Urothelium cell line (cell line): ENCODE data around the gene SDK1.

Experiments
- DNase-seq: peaks from one replicate; pipeline ENCODE4 v3.0.0; 2011; ENCODE audit warnings: low spot score, mixed read lengths
- FAIRE-seq: peaks from 2 replicates; lab custom pipeline; 2011; peaks lifted over from hg19 to GRCh38; lab: Jason Lieb, UNC

The SDK1 gene

DNA sequence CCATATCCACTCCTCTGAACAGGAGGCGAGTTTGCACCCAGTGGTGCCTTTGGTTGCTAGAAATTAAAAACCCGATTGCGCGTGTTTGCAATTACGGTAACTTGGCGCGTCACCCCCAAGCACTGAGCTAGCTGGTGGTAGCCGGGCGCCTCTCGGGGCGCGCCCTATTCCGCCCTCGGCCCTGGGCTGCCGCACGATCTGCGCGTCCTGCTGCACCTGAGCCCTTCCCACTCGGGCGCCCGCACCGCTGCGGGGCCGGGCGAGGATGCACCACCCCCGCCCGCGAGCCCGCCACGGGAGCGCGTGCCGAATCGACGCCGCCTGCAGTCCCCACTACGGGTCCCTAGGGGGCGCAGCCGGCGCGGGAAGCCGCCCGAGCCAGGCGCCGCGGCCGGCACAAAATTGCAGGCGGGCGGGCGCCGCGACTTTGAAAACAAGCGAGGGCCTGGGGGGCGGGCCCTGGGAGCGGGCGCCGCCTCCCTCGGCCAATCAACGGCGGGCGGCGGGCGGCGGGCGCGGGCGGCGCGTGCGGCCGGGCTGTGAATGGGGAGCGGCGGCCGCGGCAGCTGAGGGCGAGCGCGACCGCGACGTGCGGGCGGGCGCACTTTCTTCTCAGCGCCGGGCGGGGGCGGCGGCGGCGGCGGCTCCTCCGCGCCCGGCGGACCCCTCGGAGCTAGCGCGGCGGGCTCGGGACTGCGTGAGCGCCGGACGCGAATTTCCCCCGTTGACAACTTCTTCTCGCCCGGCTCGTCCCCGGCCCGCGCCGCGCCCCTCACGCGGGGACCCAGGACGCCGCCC is at the start of gene SDK1:
SDK1 (plus strand) TSS at position 602 of the 798 bp plus-strand sequence. CDS start 335 bp downstream, outside the sequence.
- DNase-seq (peak; percentile 98), FAIRE-seq (peak; percentile 99)

DNA sequence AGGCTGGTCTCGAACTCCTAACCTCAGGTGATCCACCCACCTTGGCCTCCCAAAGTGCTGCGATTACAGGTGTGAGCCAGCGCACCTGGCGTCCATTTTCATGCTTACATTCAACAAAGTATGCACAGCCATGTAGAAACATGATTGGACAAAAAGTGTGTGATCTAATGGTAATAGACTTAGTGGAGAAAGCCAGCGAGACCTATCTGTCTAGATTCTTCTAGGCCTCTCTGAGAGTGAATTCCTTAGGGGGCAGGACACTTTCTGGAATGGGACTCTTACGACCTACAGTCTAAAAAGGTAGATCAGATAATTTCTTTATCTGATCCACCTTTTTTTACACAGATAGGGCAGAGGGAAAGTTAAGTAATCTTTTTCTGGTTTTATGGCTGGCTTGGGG is 46.3 kb upstream of the SDK1 start:
- no peak for DNase-seq
- FAIRE-seq, result no peak

GRCh38 chr7:3259711-3260400 is 41.2 kb upstream of the SDK1 start:
- DNase-seq, result no peak

DNA sequence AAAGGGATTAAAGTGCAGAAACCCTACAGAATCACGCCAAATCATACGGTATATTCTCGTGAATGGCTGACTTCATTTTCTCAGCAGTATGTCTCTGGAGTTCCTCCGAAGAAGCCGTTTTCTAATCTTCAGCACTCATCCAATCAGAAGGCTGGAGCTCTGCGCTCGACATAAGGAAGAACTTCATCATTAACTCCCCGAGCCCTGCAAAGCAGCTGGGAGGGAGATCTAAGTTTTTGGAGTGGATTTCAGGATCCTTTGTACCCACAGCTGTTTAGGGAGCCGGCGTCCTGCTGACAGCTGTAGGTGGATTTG is 40.7 kb upstream of the SDK1 start:
- DNase-seq (peak; percentile 89), FAIRE-seq (peak; percentile 32)

More at GRCh38 chr7:3259711-3260400, 41.2 kb upstream of the SDK1 start:
- FAIRE-seq, result peak; percentile 95

DNA sequence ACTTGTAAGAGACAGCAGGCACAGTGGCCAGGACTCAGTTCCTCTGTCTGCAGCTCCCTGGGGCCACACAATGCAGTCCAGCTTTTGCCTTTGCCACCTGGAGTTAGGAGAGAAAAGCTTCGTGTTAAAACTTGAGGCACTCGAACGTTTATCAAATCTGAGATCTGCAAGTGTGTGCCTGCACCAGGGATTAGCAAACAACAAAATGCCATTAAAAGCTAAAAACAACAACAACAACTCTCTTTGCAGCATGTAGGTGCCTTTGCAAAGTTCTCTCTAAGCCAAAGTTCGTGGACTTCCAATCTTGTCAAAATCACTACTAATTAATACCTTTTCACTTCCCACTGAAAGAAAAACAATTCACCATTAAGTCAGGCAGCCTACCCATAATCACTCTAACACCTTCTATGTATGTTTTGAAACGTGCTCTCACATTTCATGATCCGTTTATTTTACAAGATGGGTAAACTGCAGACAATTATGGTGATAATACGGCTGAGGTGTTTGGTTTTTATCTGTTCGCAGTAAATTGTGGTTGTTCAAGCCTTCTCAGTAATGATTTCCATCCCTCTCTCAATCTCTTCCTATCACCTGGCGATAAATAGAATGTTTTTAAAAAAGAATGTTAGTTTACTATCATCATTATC is 36.2 kb upstream of the SDK1 start:
- DNase-seq (no peak), FAIRE-seq (peak; percentile 44)

GRCh38 chr7:3265388-3265787 is 35.7 kb upstream of the SDK1 start:
- DNase-seq (no peak), FAIRE-seq (no peak)

- DNase-seq, result no peak
- peak; percentile 20 for FAIRE-seq
Observed at GRCh38 chr7:3266240-3266639, 34.8 kb upstream of the SDK1 start.

- FAIRE-seq, result peak; percentile 98
- peak; percentile 87 for DNase-seq
Observed at GRCh38 chr7:3267966-3268690, 32.9 kb upstream of the SDK1 start.

DNA sequence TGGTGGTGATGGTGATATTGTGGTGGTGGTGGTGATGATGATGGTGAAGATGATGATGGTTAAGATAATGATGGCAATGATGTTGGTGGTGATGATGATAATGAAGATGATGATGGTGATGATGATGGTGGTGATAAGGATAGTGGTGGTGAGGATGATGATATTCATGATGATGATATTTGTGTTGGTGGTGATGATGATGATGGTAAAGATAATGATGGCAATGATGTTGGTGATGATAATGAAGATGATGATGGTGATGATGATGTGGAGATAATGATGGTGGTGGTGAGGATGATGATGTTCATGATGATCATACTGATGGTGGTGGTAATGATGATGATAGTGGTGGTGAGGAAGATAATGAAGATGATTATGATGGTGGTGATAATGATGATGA is 30.7 kb upstream of the SDK1 start:
- DNase-seq, result no peak
- peak; percentile 100 for FAIRE-seq

GRCh38 chr7:3271298-3271697 is 29.8 kb upstream of the SDK1 start:
- DNase-seq (no peak), FAIRE-seq (peak; percentile 100)

- no peak for FAIRE-seq
- DNase-seq, result peak; percentile 91
Observed at GRCh38 chr7:3272691-3273141, 28.3 kb upstream of the SDK1 start.

DNA sequence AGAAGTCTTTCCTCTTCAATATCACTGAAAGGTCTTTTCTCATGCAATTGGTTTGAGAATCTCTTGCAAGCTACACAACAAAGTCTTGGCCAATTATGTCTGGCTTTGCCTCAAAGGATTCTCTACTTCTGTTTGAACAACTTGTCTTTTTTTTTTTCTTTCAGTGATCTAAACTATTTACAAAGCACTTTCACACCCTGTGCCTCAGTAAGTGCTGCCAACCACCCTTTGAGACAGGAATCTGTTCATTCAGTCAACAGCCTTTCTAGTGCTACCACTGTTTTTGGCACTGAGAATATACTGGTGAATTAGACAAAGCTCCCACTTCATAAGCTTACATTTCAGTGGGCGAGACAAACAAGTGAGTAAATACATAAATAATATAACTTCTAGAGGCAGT is 26.9 kb upstream of the SDK1 start:
- peak; percentile 37 for FAIRE-seq
- no peak for DNase-seq

DNA sequence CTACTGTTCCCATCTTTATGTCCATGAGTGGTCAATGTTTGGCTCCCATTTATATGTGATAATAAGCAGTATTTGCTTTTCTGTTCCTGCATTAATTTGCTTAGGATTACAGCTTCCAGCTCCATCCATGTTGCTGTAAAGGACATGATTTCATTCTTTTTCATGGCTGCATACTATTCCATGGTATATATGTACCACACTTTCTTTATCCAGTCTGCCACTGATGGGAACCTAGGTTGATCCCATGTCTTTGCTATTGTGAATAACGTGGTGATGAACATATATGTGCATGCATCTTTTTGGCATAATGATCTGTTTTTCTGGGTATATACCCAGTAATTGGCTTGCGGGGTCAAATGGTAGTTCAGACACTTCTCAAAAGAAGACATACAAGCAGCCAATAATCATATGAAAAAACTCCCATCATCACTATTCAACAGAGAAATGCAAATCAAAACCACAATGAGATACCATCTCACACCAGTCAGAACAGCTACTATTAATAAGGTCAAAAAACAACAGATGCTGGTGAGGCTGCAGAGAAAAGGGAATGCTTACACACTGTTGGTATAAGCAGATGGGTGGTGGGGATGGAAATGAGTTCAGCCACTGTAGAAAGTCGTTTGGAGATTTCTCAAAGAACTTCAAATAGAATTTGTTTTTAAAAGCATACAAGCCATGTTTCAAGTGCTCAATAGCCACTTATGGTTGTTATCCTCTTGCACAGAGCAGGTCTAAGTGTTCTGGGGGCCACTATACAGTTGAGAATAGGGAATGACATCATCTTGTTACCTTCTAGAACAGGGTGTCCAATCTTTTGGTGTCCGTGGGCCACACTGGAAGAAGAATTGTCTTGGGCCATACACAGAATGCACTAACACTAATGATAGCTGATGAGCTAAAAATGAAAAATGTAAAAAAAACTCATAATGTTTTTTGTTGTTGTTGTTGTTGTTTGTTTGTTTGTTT is 23.2 kb upstream of the SDK1 start:
- DNase-seq, result no peak
- peak; percentile 81 for FAIRE-seq

GRCh38 chr7:3279147-3279818 is 21.8 kb upstream of the SDK1 start:
- FAIRE-seq (no peak), DNase-seq (no peak)

GRCh38 chr7:3280445-3280844 is 20.6 kb upstream of the SDK1 start:
- peak; percentile 13 for FAIRE-seq
- DNase-seq, result no peak

DNA sequence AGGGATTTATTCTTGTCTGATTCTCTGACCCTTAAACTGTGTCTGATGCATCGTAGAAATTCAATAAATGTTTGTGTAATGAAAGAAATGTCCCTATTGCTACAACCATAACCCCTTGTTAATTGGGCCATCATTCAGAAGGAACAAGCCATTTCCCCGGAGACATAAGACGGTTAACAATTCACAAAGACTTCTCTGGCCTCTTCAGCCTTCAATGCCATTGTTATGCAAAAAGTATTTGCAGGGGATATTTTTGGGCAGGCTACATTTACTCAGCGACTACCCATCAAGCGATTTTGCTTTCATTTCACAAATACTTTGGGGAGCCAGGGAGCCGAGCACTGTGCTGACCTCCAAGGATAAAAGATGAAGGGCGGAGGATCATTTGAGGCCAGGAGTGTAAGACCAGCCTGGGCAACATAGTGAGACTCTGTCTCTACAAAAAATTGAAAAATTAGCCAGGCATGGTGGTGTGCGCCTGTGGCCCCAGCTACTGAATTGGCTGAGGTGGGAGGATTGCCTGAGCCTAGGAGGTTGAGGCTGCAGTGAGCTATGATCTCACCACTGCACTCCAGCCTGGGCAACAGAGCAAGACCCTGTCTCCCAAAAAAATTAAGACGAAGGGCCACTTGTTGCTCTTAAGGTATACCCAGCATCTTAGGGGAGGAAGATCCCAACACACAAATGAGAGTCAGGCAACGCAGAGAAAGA is 20.0 kb upstream of the SDK1 start:
- DNase-seq (no peak), FAIRE-seq (peak; percentile 86)

DNA sequence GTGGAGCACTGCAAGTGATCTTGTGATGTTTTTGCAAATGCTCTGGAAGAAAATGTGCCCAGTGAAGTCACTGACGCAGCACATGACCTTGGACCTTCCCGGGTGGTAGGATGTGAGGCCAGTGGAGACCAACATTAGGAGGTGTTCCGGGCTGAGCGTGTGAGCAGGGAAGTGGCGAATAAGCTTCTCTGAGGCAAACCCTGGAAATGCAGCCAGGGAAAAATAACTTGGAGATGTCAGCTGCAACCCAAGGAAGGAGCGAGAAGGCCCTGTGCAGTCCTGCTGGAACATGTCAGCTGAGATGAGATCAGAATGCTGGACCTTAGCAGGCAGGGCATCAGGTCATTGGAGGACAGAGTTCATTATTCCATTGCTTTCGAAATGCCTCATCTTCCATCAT is 18.6 kb upstream of the SDK1 start:
- DNase-seq (no peak), FAIRE-seq (peak; percentile 96)

- DNase-seq (no peak), FAIRE-seq (peak; percentile 90)
Observed at GRCh38 chr7:3283130-3283704, 17.8 kb upstream of the SDK1 start.
